AG04449 (cell line): ENCODE results near the gene CDS1.

Experiments
- CTCF ChIA-PET: fragments of 350-600 bp; formaldehyde crosslinking; extraction: SDS; loops from one replicate; lab custom pipeline; 2021; ENCODE audit warnings: antibody characterized with exemption; lab: Yijun Ruan, JAX
- POLR2A ChIA-PET: fragments of 400-600, 350-600 bp; formaldehyde crosslinking; extraction: SDS; loops from one replicate; lab custom pipeline; 2020; ENCODE audit warnings: antibody characterized with exemption, inconsistent platforms; lab: Yijun Ruan, JAX
- DNase-seq: peaks from one replicate; pipeline ENCODE4 v3.0.0-alpha.2; 2010; ENCODE audit warnings: low read depth, low spot score
- H3K4me3 ChIP-seq: 2 replicates; pipeline ENCODE4 v1.5.1; 2011; ENCODE audit warnings: low read depth, mild to moderate bottlenecking, control low read depth, low read length
- TF ChIP-seq, protein P1 (sequence below): IDR thresholded peaks from one replicate; pipeline ENCODE4 v1.5.1; 2011; ENCODE audit warnings: mild to moderate bottlenecking, moderate library complexity, low read length, control low read depth, inconsistent platforms; ENCODE audit not compliant: insufficient read depth; ENCODE audit errors: missing control alignments

Gene CDS1

DNA sequence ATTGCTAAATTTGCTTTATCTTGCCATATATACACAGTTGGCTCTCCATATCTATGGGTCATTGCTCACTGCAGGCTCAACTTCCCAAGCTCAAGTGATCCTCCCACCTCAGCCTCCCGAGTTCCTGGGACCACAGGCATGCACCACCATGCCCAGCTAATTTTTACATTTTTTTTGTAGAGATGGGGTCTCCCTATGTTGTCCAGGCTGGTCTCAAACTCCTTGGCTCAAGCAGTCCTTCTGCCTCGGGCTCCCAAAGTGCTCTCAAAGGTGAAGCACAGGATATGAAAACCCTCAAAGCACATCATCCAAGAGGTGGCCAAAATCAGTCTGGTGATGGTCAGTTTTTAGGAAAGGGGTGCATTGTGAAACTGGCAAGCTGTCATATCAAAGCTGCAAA lies 11.8 kb downstream of the CDS1 start:
- TF ChIP-seq, protein P1, sequence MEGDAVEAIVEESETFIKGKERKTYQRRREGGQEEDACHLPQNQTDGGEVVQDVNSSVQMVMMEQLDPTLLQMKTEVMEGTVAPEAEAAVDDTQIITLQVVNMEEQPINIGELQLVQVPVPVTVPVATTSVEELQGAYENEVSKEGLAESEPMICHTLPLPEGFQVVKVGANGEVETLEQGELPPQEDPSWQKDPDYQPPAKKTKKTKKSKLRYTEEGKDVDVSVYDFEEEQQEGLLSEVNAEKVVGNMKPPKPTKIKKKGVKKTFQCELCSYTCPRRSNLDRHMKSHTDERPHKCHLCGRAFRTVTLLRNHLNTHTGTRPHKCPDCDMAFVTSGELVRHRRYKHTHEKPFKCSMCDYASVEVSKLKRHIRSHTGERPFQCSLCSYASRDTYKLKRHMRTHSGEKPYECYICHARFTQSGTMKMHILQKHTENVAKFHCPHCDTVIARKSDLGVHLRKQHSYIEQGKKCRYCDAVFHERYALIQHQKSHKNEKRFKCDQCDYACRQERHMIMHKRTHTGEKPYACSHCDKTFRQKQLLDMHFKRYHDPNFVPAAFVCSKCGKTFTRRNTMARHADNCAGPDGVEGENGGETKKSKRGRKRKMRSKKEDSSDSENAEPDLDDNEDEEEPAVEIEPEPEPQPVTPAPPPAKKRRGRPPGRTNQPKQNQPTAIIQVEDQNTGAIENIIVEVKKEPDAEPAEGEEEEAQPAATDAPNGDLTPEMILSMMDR: no peak
- no peak for DNase-seq
- POLR2A ChIA-PET: no interaction called here
- CTCF ChIA-PET: interaction anchor here (1.3 kb wide), 2 partner anchors 16 to 155 kb away, joined by 3 to 5 read pairs; no protein-coding TSS in a partner anchor
- no peak overlapping the region for H3K4me3 ChIP-seq

- POLR2A ChIA-PET: no interaction called here
- no peak overlapping the region for H3K4me3 ChIP-seq
- CTCF ChIA-PET: no interaction called here
- TF ChIP-seq, protein P1: no peak
- DNase-seq: no peak
These were observed 13.9 kb downstream of the CDS1 start for GRCh38 chr4:84596826-84597225.

DNA sequence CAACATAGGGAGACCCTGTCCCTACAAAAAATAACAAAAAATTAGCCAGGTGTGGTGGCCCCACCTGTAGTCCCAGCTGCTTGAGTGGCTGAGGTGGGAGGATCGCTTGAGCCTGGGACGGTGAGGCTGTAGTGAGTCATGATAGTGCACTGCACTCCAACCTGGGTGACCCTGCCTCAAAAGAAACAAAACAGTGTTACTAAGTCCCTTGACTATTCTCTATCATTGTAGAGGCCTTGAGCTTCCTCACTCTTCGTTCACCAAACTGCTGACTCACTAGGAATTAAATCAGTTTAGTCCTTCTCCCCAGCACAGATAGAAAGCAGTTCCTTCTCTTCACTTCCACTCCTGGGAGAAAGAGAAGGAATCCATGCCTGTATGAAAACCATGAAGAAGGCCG lies 14.5 kb downstream of the CDS1 start:
- DNase-seq: no peak
- POLR2A ChIA-PET: no interaction called here
- TF ChIP-seq, protein P1: no peak
- CTCF ChIA-PET: no interaction called here
- H3K4me3 ChIP-seq: no peak overlapping the region

DNA sequence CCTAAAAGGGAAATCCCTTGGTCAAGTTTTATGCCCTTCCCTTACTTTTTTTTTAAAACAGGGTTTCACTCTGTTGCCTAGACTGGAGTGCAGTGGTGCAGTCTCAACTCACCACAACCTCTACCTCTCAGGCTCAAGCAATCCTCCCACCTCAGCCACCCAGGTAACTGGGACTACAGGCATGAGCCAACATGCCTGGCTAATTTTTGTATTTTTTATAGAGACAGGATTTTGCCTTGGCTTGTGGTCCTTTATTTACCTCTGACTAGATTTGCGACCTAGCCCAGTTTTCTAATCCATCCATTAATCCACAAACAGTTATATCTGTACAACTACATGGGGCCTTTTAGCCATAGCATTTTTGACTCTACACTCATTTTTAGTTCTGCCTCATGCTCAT lies 23.7 kb downstream of the CDS1 start:
- POLR2A ChIA-PET: no interaction called here
- TF ChIP-seq, protein P1: no peak
- CTCF ChIA-PET: no interaction called here
- DNase-seq: no peak
- no peak overlapping the region for H3K4me3 ChIP-seq

GRCh38 chr4:84611531-84611930 lies 28.6 kb downstream of the CDS1 start:
- POLR2A ChIA-PET: no interaction called here

GRCh38 chr4:84614891-84615290 lies 32.0 kb downstream of the CDS1 start:
- CTCF ChIA-PET: no interaction called here

More at GRCh38 chr4:84611531-84611930, 28.6 kb downstream of the CDS1 start:
- CTCF ChIA-PET: no interaction called here
- DNase-seq: no peak
- TF ChIP-seq, protein P1: no peak
- H3K4me3 ChIP-seq: no peak overlapping the region

More at GRCh38 chr4:84614891-84615290, 32.0 kb downstream of the CDS1 start:
- TF ChIP-seq, protein P1: no peak
- no peak overlapping the region for H3K4me3 ChIP-seq
- no peak for DNase-seq
- POLR2A ChIA-PET: no interaction called here
